Right lobe of liver (tissue), 6 donors: ENCODE measurements around the gene CGB3. TPM values are rescaled to one million over a fixed set of nuclear protein-coding genes. Genes with fewer than 3 reads are reported as not detected.

Source experiments
- ATAC-seq, 4 donors: fragments of 200-7000 bp; cut with Tn5 transposase; one replicate each; pipeline ENCODE4 v1.9.1; 2020; ENCODE audit warnings: mild to moderate bottlenecking in 4 of 4, moderate library complexity in 4 of 4
- DNase-seq, 3 donors: peaks; one replicate each; pipeline ENCODE4 v3.0.0-alpha.2; 2020
- H3K27ac ChIP-seq, 3 donors: fragments of 200-600 bp; one replicate each; pipeline ENCODE4 v1.8.0; 2022
- H3K27me3 ChIP-seq, 2 donors: fragments of 200-600 bp; one replicate each; pipeline ENCODE4 v1.8.0; 2022
- H3K36me3 ChIP-seq, 4 donors: fragments of 200-600 bp; sonication (generic) in 1 of 4; one replicate each; pipeline versions ENCODE4 v1.5.1 to v1.8.0; 2017 to 2022; ENCODE audit warnings: control low read depth in 1 of 4
- H3K4me1 ChIP-seq, 4 donors: fragments of 200-600 bp; sonication (generic) in 1 of 4; one replicate each; pipeline versions ENCODE4 v1.5.1 to v1.8.0; 2017 to 2022; ENCODE audit warnings: control low read depth in 1 of 4
- H3K4me3 ChIP-seq, 3 donors: fragments of 200-600 bp; one replicate each; pipeline ENCODE4 v1.8.0; 2022
- H3K9me3 ChIP-seq, 4 donors: fragments of 200-600 bp; sonication (generic) in 1 of 4; one replicate each; pipeline versions ENCODE4 v1.5.1 to v1.8.0; 2017 to 2022; ENCODE audit warnings: control low read depth in 1 of 4
- POLR2A ChIP-seq: fragments of 450-650 bp; IDR thresholded peaks from one replicate; pipeline ENCODE4 v1.6.1; 2017; ENCODE audit warnings: antibody characterized with exemption, mild to moderate bottlenecking
- WGBS: methylation state at CpG from one replicate; pipeline ENCODE4 v1.1.6; 2018; ENCODE audit warnings: low coverage, low lambda C conversion rate; ENCODE audit not compliant: insufficient coverage; ENCODE audit errors: missing lambda C conversion rate; 5-methylcytosine and 5-hydroxymethylcytosine counted together
- intact Hi-C, 2 donors: fragments of 100-400 bp; cut with DNase I; formaldehyde crosslinking; loops; one replicate each; pipeline versions ENCODE4 v1.11.2 to v1.14.1; 2022
- total RNA-seq, 6 experiments: library from RNA; depleted of rRNA in 2 of 6; stranded (reverse); fragments of >200 nt in 2 of 6; fragmentation: NEBNext Ultra II Directional in 3 of 6; extraction: Animal tissue kit (Norgen Biotek cat#: 25700) in 3 of 6; gene quantifications; one replicate each; pipeline versions ENCODE4 v1.1.0 to v1.2.4, GENCODE V29; 2016 to 2023
- TF ChIP-seq, protein P1 (sequence below), 4 donors: fragments of 200-600 bp in 3 of 4; fragments of 450-650 bp in 1 of 4; IDR thresholded peaks; one replicate each; pipeline versions ENCODE4 v1.5.1 to v1.8.0; 2016 to 2022; ENCODE audit warnings: antibody characterized with exemption in 4 of 4, mild to moderate bottlenecking in 2 of 4
- donor health status: DM: no; HTN: yes; CAD: no.
- donor health status: DM: no; HTN: no; CAD: no.
- donor health status: DM: no; HTN: no; CAD: no.
- donor health status: DM: no; HTN: yes; CAD: no.
- donor health status: DM: no; HTN: yes; CAD: no.

The CGB3 gene
- total RNA-seq, 6 experiments from 2014 or later, result not detected

DNA sequence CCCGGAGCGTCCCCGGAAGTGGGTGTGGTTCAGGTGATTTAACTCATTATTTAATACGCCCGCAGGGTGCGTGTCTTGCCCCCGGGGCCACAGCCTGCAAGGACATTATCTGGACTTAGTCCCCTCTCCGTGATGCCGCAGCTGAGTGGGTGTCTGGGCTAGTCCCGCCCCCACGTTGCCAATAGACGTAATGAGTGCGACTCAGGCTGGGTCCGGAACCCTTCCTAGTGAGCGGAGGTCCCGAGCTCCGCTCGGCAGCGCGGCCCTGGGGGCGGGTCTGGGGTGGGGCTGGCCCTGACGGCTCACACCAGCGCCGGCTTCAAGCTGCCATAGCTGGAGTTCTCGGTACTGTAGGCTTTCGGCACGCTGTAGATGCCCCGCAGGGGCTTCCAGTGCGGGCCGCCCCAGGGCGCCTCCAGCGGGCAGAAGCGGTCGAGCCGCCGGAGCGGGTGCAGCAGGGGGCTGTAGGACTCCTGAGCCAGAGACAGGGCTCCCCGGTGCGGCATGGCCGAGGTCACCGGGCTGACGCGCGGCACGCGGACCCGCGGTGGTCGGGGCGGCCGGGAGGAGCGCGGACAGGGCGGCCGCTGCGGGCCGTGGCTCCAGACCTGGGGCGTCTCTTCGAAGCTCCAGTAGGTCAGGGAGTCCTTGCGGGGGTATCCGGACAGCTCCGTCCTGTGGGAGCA, 6.3 kb downstream of the CGB3 start:
- intact Hi-C loops, result no loop called here
- Histone ChIP-seq H3K4me3 (peak overlapping the region; percentile 30 to 39 (median 36)), H3K27ac (no peak overlapping the region), H3K9me3 (no peaks in the 10 kb centered on the region), H3K27me3 (no peaks in the 10 kb centered on the region), H3K4me1 (peaks cover 0 to 18% (median 0%) of the 10 kb centered on the region in 4 donors), H3K36me3 (peaks cover 0 to 4% (median under 1%) of the 10 kb centered on the region in 4 donors)
- TF ChIP-seq POLR2A, result no peak
- TF ChIP-seq, protein P1, sequence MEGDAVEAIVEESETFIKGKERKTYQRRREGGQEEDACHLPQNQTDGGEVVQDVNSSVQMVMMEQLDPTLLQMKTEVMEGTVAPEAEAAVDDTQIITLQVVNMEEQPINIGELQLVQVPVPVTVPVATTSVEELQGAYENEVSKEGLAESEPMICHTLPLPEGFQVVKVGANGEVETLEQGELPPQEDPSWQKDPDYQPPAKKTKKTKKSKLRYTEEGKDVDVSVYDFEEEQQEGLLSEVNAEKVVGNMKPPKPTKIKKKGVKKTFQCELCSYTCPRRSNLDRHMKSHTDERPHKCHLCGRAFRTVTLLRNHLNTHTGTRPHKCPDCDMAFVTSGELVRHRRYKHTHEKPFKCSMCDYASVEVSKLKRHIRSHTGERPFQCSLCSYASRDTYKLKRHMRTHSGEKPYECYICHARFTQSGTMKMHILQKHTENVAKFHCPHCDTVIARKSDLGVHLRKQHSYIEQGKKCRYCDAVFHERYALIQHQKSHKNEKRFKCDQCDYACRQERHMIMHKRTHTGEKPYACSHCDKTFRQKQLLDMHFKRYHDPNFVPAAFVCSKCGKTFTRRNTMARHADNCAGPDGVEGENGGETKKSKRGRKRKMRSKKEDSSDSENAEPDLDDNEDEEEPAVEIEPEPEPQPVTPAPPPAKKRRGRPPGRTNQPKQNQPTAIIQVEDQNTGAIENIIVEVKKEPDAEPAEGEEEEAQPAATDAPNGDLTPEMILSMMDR (IDR thresholded peaks at IDR 0.05), result peak; percentile 32 to 46 (median 39)
- WGBS, result under 1% methylated on average over 35 of the region's 62 CpGs
- ATAC-seq (peak; percentile 51 to 64 (median 56)), DNase-seq (peak in 1 of 3 donors; percentile 57)

DNA sequence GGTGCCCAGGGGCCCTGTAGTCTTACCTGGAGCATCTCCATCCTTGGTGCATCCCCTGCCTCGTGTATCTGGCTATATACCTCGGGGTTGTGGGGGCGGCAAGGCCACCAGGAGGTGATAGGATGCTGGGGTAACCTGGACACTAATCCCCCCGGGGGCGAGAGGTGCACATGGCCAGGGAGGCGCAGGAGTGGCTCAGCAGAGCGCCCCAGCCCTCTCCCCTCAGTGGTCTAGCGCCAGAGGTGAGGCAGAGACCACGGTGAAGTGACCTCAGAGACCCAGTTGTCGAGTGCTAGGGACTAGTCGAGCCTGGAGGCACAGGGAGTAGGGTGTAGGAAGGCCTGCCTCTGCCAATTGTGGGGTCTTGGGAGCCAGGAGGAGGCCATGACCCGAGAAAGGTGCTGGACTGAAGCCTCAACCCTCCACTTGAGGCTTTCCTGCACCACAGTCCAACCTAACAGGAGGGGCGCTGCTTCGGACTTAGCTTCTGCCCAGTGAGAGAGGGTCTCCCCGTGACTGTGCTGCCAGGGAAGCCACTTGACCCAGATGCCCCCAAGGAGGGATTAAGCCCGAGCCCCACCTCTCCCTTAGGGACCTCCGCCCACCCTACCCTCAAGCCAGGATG, 7.0 kb downstream of the CGB3 start, which contains the start of gene LHB:
Gene LHB (minus strand): TSS at position 51 of the 625 bp plus-strand sequence. CDS start 10 bp downstream, at position 41.
- peaks cover 0 to 18% (median 0%) of the 10 kb centered on the region in 4 donors for H3K4me1 ChIP-seq
- H3K9me3 ChIP-seq, result no peaks in the 10 kb centered on the region
- ATAC-seq (no peak), DNase-seq (no peak)
- H3K27ac ChIP-seq, result no peak within 1 kb of the TSS
- peak within 1 kb of the TSS; percentile 30 to 39 (median 36) for H3K4me3 ChIP-seq
- H3K27me3 ChIP-seq, result no peaks in the 10 kb centered on the region
- TF ChIP-seq, protein P1 (IDR thresholded peaks at IDR 0.05), result no peak
- TF ChIP-seq POLR2A, result no peak
- H3K36me3 ChIP-seq, result peaks cover 0 to 4% (median under 1%) of the 10 kb centered on the region in 4 donors
- intact Hi-C loops, result no loop called here
- 50% methylated on average over 5 of the region's 17 CpGs for WGBS

DNA sequence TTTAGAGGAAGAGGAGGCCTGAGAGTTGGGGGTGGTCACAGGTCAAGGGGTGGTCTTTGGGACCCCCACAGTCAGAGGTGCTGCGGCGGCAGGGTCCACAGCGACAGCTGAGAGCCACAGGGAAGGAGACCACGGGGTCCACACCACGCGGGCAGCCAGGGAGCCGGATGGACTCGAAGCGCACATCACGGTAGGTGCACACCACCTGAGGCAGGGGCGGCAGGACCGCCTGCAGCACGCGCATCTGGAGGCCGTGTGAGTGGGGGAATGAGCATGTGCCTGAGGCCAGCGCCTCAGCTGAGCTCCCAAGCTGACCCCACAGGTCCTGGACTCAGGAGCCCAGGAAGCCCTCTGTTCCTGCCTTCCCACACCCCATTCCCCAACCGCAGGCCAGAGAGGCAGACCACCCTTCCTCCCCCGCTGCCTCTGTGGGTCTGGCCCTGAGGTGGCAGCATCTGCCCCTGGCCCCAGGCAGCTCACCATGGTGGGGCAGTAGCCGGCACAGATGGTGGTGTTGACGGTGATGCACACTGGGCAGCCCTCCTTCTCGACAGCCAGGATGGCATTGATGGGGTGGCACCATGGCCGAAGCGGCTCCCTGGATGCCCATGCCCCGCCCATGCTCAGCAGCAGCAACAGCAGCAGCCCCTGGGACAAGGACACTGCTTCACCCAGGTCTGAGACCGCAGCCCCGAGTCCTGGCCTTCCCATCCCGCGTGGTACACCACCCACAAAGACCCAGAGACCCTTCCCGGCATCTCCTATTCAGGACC, 7.9 kb downstream of the CGB3 start:
- WGBS, result 80% methylated on average over 3 of the region's 29 CpGs
- Histone ChIP-seq H3K36me3 (peaks cover 0 to 5% (median under 1%) of the 10 kb centered on the region in 4 donors), H3K27ac (no peak overlapping the region), H3K4me1 (peaks cover 0 to 18% (median 0%) of the 10 kb centered on the region in 4 donors), H3K27me3 (no peaks in the 10 kb centered on the region), H3K9me3 (no peaks in the 10 kb centered on the region), H3K4me3 (no peak overlapping the region)
- DNase-seq (no peak), ATAC-seq (no peak)
- intact Hi-C loops, result no loop called here
- TF ChIP-seq, protein P1 (IDR thresholded peaks at IDR 0.05), result no peak
- TF ChIP-seq POLR2A, result no peak

DNA sequence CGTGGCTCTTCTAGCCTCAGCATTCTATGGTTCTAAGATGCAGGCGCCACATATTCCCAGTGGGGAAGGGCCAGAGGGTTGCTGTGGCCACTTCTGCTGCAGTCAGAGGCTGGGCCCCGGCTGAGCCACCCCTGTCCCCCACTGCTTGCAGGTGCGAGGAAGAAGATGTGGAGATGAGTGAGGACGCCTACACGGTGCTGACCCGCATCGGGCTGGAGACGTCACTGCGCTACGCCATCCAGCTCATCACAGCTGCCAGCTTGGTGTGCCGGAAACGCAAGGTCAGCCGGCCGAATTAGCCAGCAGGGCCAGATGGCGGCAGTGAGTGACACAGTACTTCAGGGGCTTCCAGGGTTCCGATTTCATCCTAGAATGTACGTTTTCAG, 9.3 kb downstream of the CGB3 start:
- Histone ChIP-seq H3K4me3 (no peak overlapping the region), H3K4me1 (peaks cover 0 to 18% (median 0%) of the 10 kb centered on the region in 4 donors), H3K27me3 (no peaks in the 10 kb centered on the region), H3K27ac (no peak overlapping the region), H3K36me3 (peaks cover 0 to 11% (median 2%) of the 10 kb centered on the region in 4 donors), H3K9me3 (no peaks in the 10 kb centered on the region)
- DNase-seq (no peak), ATAC-seq (no peak)
- intact Hi-C loops, result no loop called here
- 75% methylated on average over 5 of the region's 18 CpGs for WGBS
- TF ChIP-seq POLR2A, result no peak
- TF ChIP-seq, protein P1 (IDR thresholded peaks at IDR 0.05), result no peak
